Measurements from ENCODE around the gene NHP2.

The NHP2 gene

GRCh38 chr5:178192787-178193186, 39.1 kb upstream of the NHP2 start:
- no peak overlapping the region for H3K27ac ChIP-seq
- H3K4me1 ChIP-seq (ENCODE audit: control insufficient read depth in 1 of 2, insufficient read depth in 1 of 2, low read depth in 1 of 2, low read length in 1 of 2) = peaks cover 15% of the 10 kb centered on the region in 2 experiments
- no peak overlapping the region for H3K4me3 ChIP-seq (ENCODE audit: low read depth in 1 of 2, low read length in 1 of 2)
- H3K36me3 ChIP-seq = no peaks in the 10 kb centered on the region
- TF ChIP-seq, protein P1, sequence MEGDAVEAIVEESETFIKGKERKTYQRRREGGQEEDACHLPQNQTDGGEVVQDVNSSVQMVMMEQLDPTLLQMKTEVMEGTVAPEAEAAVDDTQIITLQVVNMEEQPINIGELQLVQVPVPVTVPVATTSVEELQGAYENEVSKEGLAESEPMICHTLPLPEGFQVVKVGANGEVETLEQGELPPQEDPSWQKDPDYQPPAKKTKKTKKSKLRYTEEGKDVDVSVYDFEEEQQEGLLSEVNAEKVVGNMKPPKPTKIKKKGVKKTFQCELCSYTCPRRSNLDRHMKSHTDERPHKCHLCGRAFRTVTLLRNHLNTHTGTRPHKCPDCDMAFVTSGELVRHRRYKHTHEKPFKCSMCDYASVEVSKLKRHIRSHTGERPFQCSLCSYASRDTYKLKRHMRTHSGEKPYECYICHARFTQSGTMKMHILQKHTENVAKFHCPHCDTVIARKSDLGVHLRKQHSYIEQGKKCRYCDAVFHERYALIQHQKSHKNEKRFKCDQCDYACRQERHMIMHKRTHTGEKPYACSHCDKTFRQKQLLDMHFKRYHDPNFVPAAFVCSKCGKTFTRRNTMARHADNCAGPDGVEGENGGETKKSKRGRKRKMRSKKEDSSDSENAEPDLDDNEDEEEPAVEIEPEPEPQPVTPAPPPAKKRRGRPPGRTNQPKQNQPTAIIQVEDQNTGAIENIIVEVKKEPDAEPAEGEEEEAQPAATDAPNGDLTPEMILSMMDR (IDR thresholded peaks at IDR 0.05) = no peak
- no peaks in the 10 kb centered on the region for H3K9me3 ChIP-seq
- H3K27me3 ChIP-seq = no peaks in the 10 kb centered on the region

GRCh38 chr5:178192244-178192643, 38.6 kb upstream of the NHP2 start:
- Histone ChIP-seq H3K4me1 (ENCODE audit: control insufficient read depth in 1 of 2, insufficient read depth in 1 of 2, low read depth in 1 of 2, low read length in 1 of 2) (peaks cover 15% of the 10 kb centered on the region in 2 experiments), H3K9me3 (no peaks in the 10 kb centered on the region), H3K27ac (no peak overlapping the region), H3K4me3 (ENCODE audit: low read depth in 1 of 2, low read length in 1 of 2) (no peak overlapping the region), H3K27me3 (no peaks in the 10 kb centered on the region), H3K36me3 (no peaks in the 10 kb centered on the region)
- TF ChIP-seq, protein P1 (IDR thresholded peaks at IDR 0.05) = no peak

- TF ChIP-seq, protein P1 (IDR thresholded peaks at IDR 0.05) = no peak
- no peaks in the 10 kb centered on the region for H3K36me3 ChIP-seq
- peaks cover 15% of the 10 kb centered on the region in 2 experiments for H3K4me1 ChIP-seq (ENCODE audit: control insufficient read depth in 1 of 2, insufficient read depth in 1 of 2, low read depth in 1 of 2, low read length in 1 of 2)
- no peaks in the 10 kb centered on the region for H3K9me3 ChIP-seq
- H3K27ac ChIP-seq = no peak overlapping the region
- H3K4me3 ChIP-seq (ENCODE audit: low read depth in 1 of 2, low read length in 1 of 2) = no peak overlapping the region
- no peaks in the 10 kb centered on the region for H3K27me3 ChIP-seq
Observed at GRCh38 chr5:178191661-178192060, 38.0 kb upstream of the NHP2 start.

GRCh38 chr5:178189433-178189832, 35.7 kb upstream of the NHP2 start:
- no peaks in the 10 kb centered on the region for H3K36me3 ChIP-seq
- TF ChIP-seq, protein P1 (IDR thresholded peaks at IDR 0.05) = no peak
- no peak overlapping the region for H3K4me3 ChIP-seq (ENCODE audit: low read depth in 1 of 2, low read length in 1 of 2)
- no peak overlapping the region for H3K27ac ChIP-seq
- peaks cover 12 to 14% of the 10 kb centered on the region in 2 experiments for H3K4me1 ChIP-seq (ENCODE audit: control insufficient read depth in 1 of 2, insufficient read depth in 1 of 2, low read depth in 1 of 2, low read length in 1 of 2)
- H3K27me3 ChIP-seq = no peaks in the 10 kb centered on the region
- no peaks in the 10 kb centered on the region for H3K9me3 ChIP-seq

- H3K27me3 ChIP-seq = no peaks in the 10 kb centered on the region
- H3K4me1 ChIP-seq (ENCODE audit: control insufficient read depth in 1 of 2, insufficient read depth in 1 of 2, low read depth in 1 of 2, low read length in 1 of 2) = peaks cover 14 to 15% of the 10 kb centered on the region in 2 experiments
- H3K27ac ChIP-seq = no peak within 1 kb of the TSS
- no peaks in the 10 kb centered on the region for H3K36me3 ChIP-seq
- TF ChIP-seq, protein P1 (IDR thresholded peaks at IDR 0.05) = no peak
- H3K4me3 ChIP-seq (ENCODE audit: low read depth in 1 of 2, low read length in 1 of 2) = no peak within 1 kb of the TSS
- H3K9me3 ChIP-seq = no peaks in the 10 kb centered on the region
Observed at GRCh38 chr5:178187014-178187413, 33.3 kb upstream of the NHP2 start, which contains the start of gene GMCL2. Gene GMCL2, minus strand, starts transcription at chr5:178187371. Its CDS starts 72 bp downstream, at chr5:178187299.

DNA sequence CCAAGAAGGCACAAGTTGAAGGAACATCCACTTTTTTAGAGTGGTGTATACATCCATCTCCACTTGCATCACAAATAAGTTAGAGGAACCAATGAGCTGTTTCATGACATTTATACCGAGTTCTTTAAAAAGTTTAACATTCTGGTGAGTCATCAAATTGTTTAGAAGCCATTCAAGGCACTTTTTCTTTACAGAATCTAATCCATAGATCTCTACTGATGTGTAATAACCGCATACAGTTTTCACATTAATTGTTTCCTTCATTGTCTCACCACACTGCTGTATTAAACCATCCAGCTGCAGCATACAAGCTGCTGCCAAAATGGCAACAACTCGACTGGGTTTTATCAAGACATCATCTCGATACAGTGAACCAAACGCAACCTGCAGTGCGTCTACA, 32.7 kb upstream of the NHP2 start:
- no peaks in the 10 kb centered on the region for H3K9me3 ChIP-seq
- peaks cover 20 to 21% of the 10 kb centered on the region in 2 experiments for H3K4me1 ChIP-seq (ENCODE audit: control insufficient read depth in 1 of 2, insufficient read depth in 1 of 2, low read depth in 1 of 2, low read length in 1 of 2)
- TF ChIP-seq, protein P1 (IDR thresholded peaks at IDR 0.05) = no peak
- no peaks in the 10 kb centered on the region for H3K27me3 ChIP-seq
- H3K27ac ChIP-seq = no peak overlapping the region
- H3K4me3 ChIP-seq (ENCODE audit: low read depth in 1 of 2, low read length in 1 of 2) = no peak overlapping the region
- no peaks in the 10 kb centered on the region for H3K36me3 ChIP-seq

All from neutrophil (primary cell).